Mesenchymal stem cell (in vitro differentiated cells and primary cell): ENCODE data around the gene MVK.
"Not testable (repeated sequence)": the region's sequence is repeated elsewhere in the genome, so short reads cannot be mapped to it uniquely, and the experiment has no call there.

Experiments used
- DNase-seq: peaks from one replicate; pipeline ENCODE4 v3.0.0-alpha.2; 2013
- H2AFZ ChIP-seq: one replicate; pipeline ENCODE4 v1.6.1; 2013; ENCODE audit warnings: low read depth, mild to moderate bottlenecking, control low read depth, inconsistent platforms, low read length, moderate library complexity
- H2AK5ac ChIP-seq: 2 replicates; pipeline ENCODE4 v1.6.1; 2013; ENCODE audit warnings: low read length, moderate library complexity, mild to moderate bottlenecking, inconsistent platforms; ENCODE audit not compliant: severe bottlenecking
- H2BK120ac ChIP-seq: one replicate; pipeline ENCODE4 v1.6.1; 2013; ENCODE audit warnings: low read depth, mild to moderate bottlenecking, inconsistent platforms, low read length, moderate library complexity
- H2BK12ac ChIP-seq, 2 experiments: one replicate each; pipeline ENCODE4 v1.6.1; 2013; ENCODE audit warnings: inconsistent platforms in 2 of 2, low read length in 2 of 2, mild to moderate bottlenecking in 2 of 2, moderate library complexity in 2 of 2, control low read depth in 1 of 2
- H2BK15ac ChIP-seq: one replicate; pipeline ENCODE4 v1.6.1; 2013; ENCODE audit warnings: mild to moderate bottlenecking, low read depth, inconsistent platforms; ENCODE audit not compliant: poor library complexity, severe bottlenecking
- H2BK5ac ChIP-seq: 2 replicates; pipeline ENCODE4 v1.6.1; 2013; ENCODE audit warnings: low read depth, mild to moderate bottlenecking, low read length, control low read depth, inconsistent platforms; ENCODE audit not compliant: poor library complexity, severe bottlenecking
- H3K14ac ChIP-seq, 2 experiments: one replicate each; pipeline ENCODE4 v1.6.1; 2013; ENCODE audit warnings: inconsistent platforms in 2 of 2, low read length in 2 of 2, control low read depth in 1 of 2, mild to moderate bottlenecking in 1 of 2, moderate library complexity in 1 of 2
- H3K18ac ChIP-seq, 2 experiments: one replicate each; pipeline ENCODE4 v1.6.1; 2013; ENCODE audit warnings: inconsistent platforms in 2 of 2, low read length in 2 of 2, control low read depth in 1 of 2, low read depth in 1 of 2, mild to moderate bottlenecking in 1 of 2
- H3K23ac ChIP-seq, 2 experiments: one replicate each; pipeline ENCODE4 v1.6.1; 2013; ENCODE audit warnings: inconsistent platforms in 2 of 2, low read length in 2 of 2, mild to moderate bottlenecking in 2 of 2, moderate library complexity in 2 of 2, control low read depth in 1 of 2
- H3K27ac ChIP-seq: 2 replicates; pipeline ENCODE4 v1.5.1; 2013; ENCODE audit warnings: mild to moderate bottlenecking, moderate library complexity, low read length, control low read depth, inconsistent platforms; ENCODE audit not compliant: poor library complexity, severe bottlenecking
- H3K27me3 ChIP-seq, 2 experiments: 2 replicates each; pipeline versions ENCODE4 v1.6.1 to v1.7.0; 2013; ENCODE audit warnings: low read length in 2 of 2, mild to moderate bottlenecking in 2 of 2, moderate library complexity in 2 of 2, control low read depth in 1 of 2, inconsistent platforms in 1 of 2; ENCODE audit not compliant: control insufficient read depth in 1 of 2, insufficient read depth in 1 of 2
- H3K36me3 ChIP-seq, 2 experiments: 2 replicates each; pipeline versions ENCODE4 v1.6.1 to v1.7.0; 2013; ENCODE audit warnings: low read length in 2 of 2, control low read depth in 1 of 2, inconsistent platforms in 1 of 2, low read depth in 1 of 2, mild to moderate bottlenecking in 1 of 2; ENCODE audit not compliant: insufficient read depth in 2 of 2, control insufficient read depth in 1 of 2
- H3K4ac ChIP-seq, 2 experiments: one replicate each; pipeline ENCODE4 v1.6.1; 2013; ENCODE audit warnings: inconsistent platforms in 2 of 2, low read length in 2 of 2, mild to moderate bottlenecking in 2 of 2, moderate library complexity in 2 of 2, control low read depth in 1 of 2, low read depth in 1 of 2
- H3K4me1 ChIP-seq: 2 replicates; pipeline ENCODE4 v1.6.1; 2013; ENCODE audit warnings: low read depth, low read length, control low read depth; ENCODE audit not compliant: control insufficient read depth, insufficient read depth
- H3K4me2 ChIP-seq: 2 replicates; pipeline ENCODE4 v1.6.1; 2013; ENCODE audit warnings: low read length, mild to moderate bottlenecking, inconsistent platforms; ENCODE audit not compliant: poor library complexity, severe bottlenecking
- H3K4me3 ChIP-seq, 2 experiments: 2 replicates each; pipeline versions ENCODE4 v1.5.1 to v1.7.0; 2013; ENCODE audit warnings: low read length in 2 of 2, mild to moderate bottlenecking in 2 of 2, control low read depth in 1 of 2, low read depth in 1 of 2; ENCODE audit not compliant: insufficient read depth in 1 of 2
- H3K79me1 ChIP-seq: replicated peaks from 2 replicates; pipeline ENCODE4 v1.6.1; 2013; ENCODE audit warnings: mild to moderate bottlenecking, control low read depth, low read length, inconsistent platforms; ENCODE audit not compliant: poor library complexity, severe bottlenecking
- H3K9ac ChIP-seq: 2 replicates; pipeline ENCODE4 v1.7.0; 2013; ENCODE audit warnings: mild to moderate bottlenecking, low read length, moderate library complexity
- H3K9me3 ChIP-seq: 2 replicates; pipeline ENCODE4 v1.7.0; 2013; ENCODE audit warnings: mild to moderate bottlenecking, low read length; ENCODE audit not compliant: control insufficient read depth
- H4K8ac ChIP-seq: one replicate; pipeline ENCODE4 v1.6.1; 2013; ENCODE audit warnings: inconsistent platforms, mild to moderate bottlenecking, low read length, moderate library complexity
- H4K91ac ChIP-seq: one replicate; pipeline ENCODE4 v1.6.1; 2013; ENCODE audit warnings: mild to moderate bottlenecking, low read length, inconsistent platforms
- WGBS: methylation state at CpG from one replicate; pipeline ENCODE4 v1.1.7; 2013; ENCODE audit warnings: mixed read lengths; 5-methylcytosine and 5-hydroxymethylcytosine counted together

The MVK gene

DNA sequence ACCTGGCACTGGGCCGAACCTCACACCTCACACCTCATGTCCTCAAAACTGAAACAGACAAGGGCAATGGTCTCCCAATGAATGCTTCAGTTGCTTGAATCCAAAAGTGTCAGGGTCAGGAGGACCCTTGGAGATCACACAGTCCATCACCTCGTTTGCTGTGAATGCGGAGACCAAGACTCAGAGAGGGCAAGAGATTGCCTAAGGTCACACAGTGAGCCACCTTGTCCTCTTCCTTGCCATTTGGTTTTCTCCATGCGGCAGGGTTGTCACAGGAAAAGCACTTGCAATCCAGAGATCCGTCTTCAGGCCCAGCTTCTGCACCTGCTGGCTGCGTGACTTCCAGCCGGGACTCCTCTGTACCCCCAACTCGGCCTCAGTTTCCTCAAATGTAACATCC lies 28.0 kb downstream of the MVK start:
- Histone ChIP-seq H3K79me1 (no peaks in the 10 kb centered on the region), H2AFZ (no peak overlapping the region), H3K4me1 (peaks cover 11% of the 10 kb centered on the region), H3K14ac (no peak overlapping the region), H2BK5ac (no peak overlapping the region), H2BK15ac (no peak overlapping the region), H3K9me3 (no peaks in the 10 kb centered on the region), H3K18ac (no peak overlapping the region), H3K9ac (no peak overlapping the region), H4K91ac (no peak overlapping the region), H2BK120ac (no peak overlapping the region), H3K4me2 (no peak overlapping the region), H3K4me3 (no peak overlapping the region), H3K27ac (no peak overlapping the region), H2BK12ac (no peak overlapping the region), H3K23ac (no peak overlapping the region), H4K8ac (no peak overlapping the region), H3K36me3 (peaks cover 0 to 4% of the 10 kb centered on the region in 2 experiments), H3K27me3 (peaks cover 15 to 37% of the 10 kb centered on the region in 2 experiments), H2AK5ac (no peak overlapping the region), H3K4ac (no peak overlapping the region)
- no peak for DNase-seq
- 92% methylated on average over 8 of the region's 8 CpGs for WGBS

GRCh38 chr12:109602132-109602531 lies 28.5 kb downstream of the MVK start:
- not testable (repeated sequence) for H4K8ac ChIP-seq, H2BK120ac ChIP-seq, H3K9ac ChIP-seq, H3K27ac ChIP-seq, H3K4me3 ChIP-seq, H3K23ac ChIP-seq, H3K36me3 ChIP-seq, H3K9me3 ChIP-seq, DNase-seq, H3K4ac ChIP-seq, H2BK5ac ChIP-seq, H2AFZ ChIP-seq, H3K79me1 ChIP-seq, H3K4me2 ChIP-seq, H2BK15ac ChIP-seq, H2AK5ac ChIP-seq, H2BK12ac ChIP-seq, H4K91ac ChIP-seq, H3K18ac ChIP-seq, H3K14ac ChIP-seq
- 93% methylated on average over 3 of the region's 5 CpGs for WGBS
- Histone ChIP-seq H3K4me1 (peaks cover 14% of the 10 kb centered on the region), H3K27me3 (peaks cover 19 to 43% of the 10 kb centered on the region in 2 experiments)

GRCh38 chr12:109604132-109604585 lies 30.6 kb downstream of the MVK start:
- Histone ChIP-seq H3K9ac (no peak overlapping the region), H3K27ac (no peak overlapping the region)

DNA sequence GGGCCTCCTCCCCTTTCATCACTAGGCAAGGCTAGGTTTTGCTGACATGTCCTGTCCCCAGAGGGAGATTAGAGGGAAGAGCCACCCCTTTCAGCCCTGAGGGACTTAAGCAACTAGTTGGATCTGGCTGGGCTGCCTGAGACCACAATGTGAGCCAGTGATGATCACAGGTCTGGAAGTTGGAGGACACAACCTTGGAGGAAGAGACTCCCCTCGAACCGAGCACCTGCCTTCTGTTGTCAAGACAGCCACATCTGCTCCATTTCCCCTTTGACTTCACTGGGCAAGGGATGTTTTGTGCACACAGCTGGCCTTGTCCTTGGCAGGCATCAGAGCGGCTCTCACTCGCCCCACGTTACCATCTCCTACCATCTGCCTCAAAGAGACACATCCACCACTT lies 31.4 kb downstream of the MVK start:
- Histone ChIP-seq H3K27me3 (peaks cover 44 to 66% of the 10 kb centered on the region in 2 experiments), H3K4me3 (no peak overlapping the region), H2BK5ac (no peak overlapping the region), H3K4ac (no peak overlapping the region), H4K91ac (no peak overlapping the region), H3K79me1 (no peaks in the 10 kb centered on the region), H2AK5ac (no peak overlapping the region), H3K36me3 (no peaks in the 10 kb centered on the region), H4K8ac (no peak overlapping the region), H3K18ac (no peak overlapping the region), H3K23ac (no peak overlapping the region), H3K9me3 (peaks cover 6% of the 10 kb centered on the region), H3K27ac (no peak overlapping the region), H3K14ac (no peak overlapping the region), H2AFZ (no peak overlapping the region), H3K9ac (no peak overlapping the region), H3K4me2 (no peak overlapping the region), H2BK15ac (no peak overlapping the region), H2BK120ac (no peak overlapping the region), H2BK12ac (no peak overlapping the region), H3K4me1 (peaks cover 7% of the 10 kb centered on the region)
- DNase-seq = no peak
- WGBS = 97% methylated on average over 5 of the region's 5 CpGs

More at GRCh38 chr12:109604132-109604585, 30.6 kb downstream of the MVK start:
- peaks cover 5% of the 10 kb centered on the region for H3K9me3 ChIP-seq
- no peak overlapping the region for H2BK120ac ChIP-seq
- H2BK5ac ChIP-seq = no peak overlapping the region
- no peak overlapping the region for H2BK15ac ChIP-seq
- no peak overlapping the region for H3K4me3 ChIP-seq
- WGBS = 92% methylated on average over 3 of the region's 3 CpGs
- H2AFZ ChIP-seq = no peak overlapping the region
- H2AK5ac ChIP-seq = no peak overlapping the region
- H2BK12ac ChIP-seq = no peak overlapping the region
- no peak overlapping the region for H3K14ac ChIP-seq
- no peaks in the 10 kb centered on the region for H3K79me1 ChIP-seq
- peaks cover 7% of the 10 kb centered on the region for H3K4me1 ChIP-seq
- peaks cover 36 to 62% of the 10 kb centered on the region in 2 experiments for H3K27me3 ChIP-seq
- no peak overlapping the region for H4K8ac ChIP-seq
- DNase-seq = no peak
- H4K91ac ChIP-seq = no peak overlapping the region
- no peak overlapping the region for H3K4me2 ChIP-seq
- no peak overlapping the region for H3K4ac ChIP-seq
- no peak overlapping the region for H3K18ac ChIP-seq
- H3K36me3 ChIP-seq = no peaks in the 10 kb centered on the region
- no peak overlapping the region for H3K23ac ChIP-seq
